Left ventricle myocardium inferior (tissue), 1 donor: ENCODE results near the gene MTCL1. TPM values are rescaled to one million over a fixed set of nuclear protein-coding genes. Genes with fewer than 3 reads are reported as not detected.

ENCODE experiments used
- DNase-seq: peaks from one replicate; pipeline ENCODE4 v3.0.0-alpha.2; 2020
- H3K27ac ChIP-seq: fragments of 200-600 bp; replicated peaks from 2 replicates; pipeline ENCODE4 v1.8.0; 2021
- H3K27me3 ChIP-seq: fragments of 200-600 bp; 2 replicates; pipeline ENCODE4 v1.8.0; 2021; ENCODE audit warnings: low read depth
- H3K36me3 ChIP-seq: fragments of 200-600 bp; 2 replicates; pipeline ENCODE4 v1.8.0; 2021
- H3K4me1 ChIP-seq: fragments of 200-600 bp; 2 replicates; pipeline ENCODE4 v1.8.0; 2021
- H3K4me3 ChIP-seq: fragments of 200-600 bp; 2 replicates; pipeline ENCODE4 v1.8.0; 2021; ENCODE audit warnings: mild to moderate bottlenecking, moderate library complexity
- H3K9me3 ChIP-seq: fragments of 200-600 bp; replicated peaks from 2 replicates; pipeline ENCODE4 v1.8.0; 2021
- intact Hi-C: fragments of 100-400 bp; cut with micrococcal nuclease; formaldehyde crosslinking; loops from one replicate; pipeline ENCODE4 v1.11.0; 2022
- total RNA-seq: library from RNA; stranded (reverse); fragmentation: NEBNext Ultra II Directional; extraction: Animal tissue kit (Norgen Biotek cat#: 25700); gene quantifications from one replicate; pipeline ENCODE4 v1.2.1, GENCODE V29; 2021
- TF ChIP-seq, protein P1 (sequence below): fragments of 200-600 bp; IDR thresholded peaks from 2 replicates; pipeline ENCODE4 v1.8.0; 2021; ENCODE audit warnings: antibody characterized with exemption, mild to moderate bottlenecking, borderline replicate concordance
- donor health status: DM: no; HTN: yes; CAD: no; lungs with severe emphysema.

MTCL1 gene
- total RNA-seq, 1 donor from 2014 or later, result 9.1 TPM

DNA sequence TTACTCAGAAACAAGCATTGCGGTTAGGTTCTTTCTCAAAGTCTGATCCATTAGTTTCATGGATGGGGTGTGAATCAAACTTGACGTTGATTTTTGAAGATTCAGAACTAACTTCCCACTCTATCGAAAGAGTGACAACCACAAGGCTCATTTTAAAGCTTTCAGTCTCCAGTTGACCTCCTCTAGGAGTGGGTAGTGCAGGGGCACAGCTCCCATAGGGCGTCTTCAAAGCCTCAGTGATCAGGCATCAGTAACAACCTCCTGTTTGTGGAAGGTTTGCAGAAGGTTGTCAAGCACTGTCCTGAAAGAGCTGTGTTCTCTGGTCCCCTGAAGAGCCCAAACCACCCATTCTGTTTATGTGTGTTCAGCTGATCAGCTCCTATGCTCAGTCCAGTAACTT lies 10.2 kb downstream of the MTCL1 start:
- Histone ChIP-seq H3K4me3 (no peak overlapping the region), H3K9me3 (no peaks in the 10 kb centered on the region), H3K36me3 (no peaks in the 10 kb centered on the region), H3K27me3 (no peaks in the 10 kb centered on the region), H3K27ac (no peak overlapping the region), H3K4me1 (no peaks in the 10 kb centered on the region)
- TF ChIP-seq, protein P1, sequence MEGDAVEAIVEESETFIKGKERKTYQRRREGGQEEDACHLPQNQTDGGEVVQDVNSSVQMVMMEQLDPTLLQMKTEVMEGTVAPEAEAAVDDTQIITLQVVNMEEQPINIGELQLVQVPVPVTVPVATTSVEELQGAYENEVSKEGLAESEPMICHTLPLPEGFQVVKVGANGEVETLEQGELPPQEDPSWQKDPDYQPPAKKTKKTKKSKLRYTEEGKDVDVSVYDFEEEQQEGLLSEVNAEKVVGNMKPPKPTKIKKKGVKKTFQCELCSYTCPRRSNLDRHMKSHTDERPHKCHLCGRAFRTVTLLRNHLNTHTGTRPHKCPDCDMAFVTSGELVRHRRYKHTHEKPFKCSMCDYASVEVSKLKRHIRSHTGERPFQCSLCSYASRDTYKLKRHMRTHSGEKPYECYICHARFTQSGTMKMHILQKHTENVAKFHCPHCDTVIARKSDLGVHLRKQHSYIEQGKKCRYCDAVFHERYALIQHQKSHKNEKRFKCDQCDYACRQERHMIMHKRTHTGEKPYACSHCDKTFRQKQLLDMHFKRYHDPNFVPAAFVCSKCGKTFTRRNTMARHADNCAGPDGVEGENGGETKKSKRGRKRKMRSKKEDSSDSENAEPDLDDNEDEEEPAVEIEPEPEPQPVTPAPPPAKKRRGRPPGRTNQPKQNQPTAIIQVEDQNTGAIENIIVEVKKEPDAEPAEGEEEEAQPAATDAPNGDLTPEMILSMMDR, result no peak
- intact Hi-C loops, result no loop called here
- no peak for DNase-seq

GRCh38 chr18:8717011-8717770 lies 11.8 kb downstream of the MTCL1 start:
- no peaks in the 10 kb centered on the region for H3K27me3 ChIP-seq
- TF ChIP-seq, protein P1, result no peak
- no peak for DNase-seq
- H3K4me1 ChIP-seq, result no peaks in the 10 kb centered on the region
- no peaks in the 10 kb centered on the region for H3K9me3 ChIP-seq
- no peak overlapping the region for H3K27ac ChIP-seq
- intact Hi-C loops, result no loop called here
- no peak overlapping the region for H3K4me3 ChIP-seq
- H3K36me3 ChIP-seq, result no peaks in the 10 kb centered on the region

GRCh38 chr18:8718401-8718913 lies 13.1 kb downstream of the MTCL1 start:
- Histone ChIP-seq H3K4me1 (no peaks in the 10 kb centered on the region), H3K9me3 (no peaks in the 10 kb centered on the region), H3K36me3 (no peaks in the 10 kb centered on the region), H3K27me3 (no peaks in the 10 kb centered on the region), H3K27ac (no peak overlapping the region), H3K4me3 (no peak overlapping the region)
- intact Hi-C loops, result no loop called here
- TF ChIP-seq, protein P1, result no peak
- DNase-seq, result no peak

DNA sequence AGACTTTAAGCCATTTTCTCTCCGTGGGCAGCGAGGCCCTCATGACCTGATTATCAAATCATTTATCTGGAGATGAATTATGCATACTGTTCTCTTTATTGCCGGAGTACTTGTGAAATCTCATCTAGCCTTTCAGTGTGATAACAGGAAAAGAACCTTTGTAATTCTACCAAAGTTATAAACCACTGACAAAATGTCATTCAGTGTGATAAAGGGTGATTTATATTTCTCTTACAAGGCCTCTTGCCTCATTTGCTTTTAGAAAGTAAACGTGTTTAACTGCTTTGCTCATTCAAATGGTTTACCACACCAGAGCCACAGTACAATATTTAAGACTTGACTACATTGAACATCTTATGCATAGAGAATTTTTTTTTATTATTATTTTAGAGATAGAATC lies 13.8 kb downstream of the MTCL1 start:
- Histone ChIP-seq H3K4me1 (no peaks in the 10 kb centered on the region), H3K9me3 (no peaks in the 10 kb centered on the region), H3K36me3 (no peaks in the 10 kb centered on the region), H3K4me3 (no peak overlapping the region), H3K27ac (no peak overlapping the region), H3K27me3 (no peaks in the 10 kb centered on the region)
- TF ChIP-seq, protein P1, result no peak
- intact Hi-C loops, result no loop called here
- DNase-seq, result no peak

- intact Hi-C loops, result no loop called here
- H3K36me3 ChIP-seq, result no peaks in the 10 kb centered on the region
- TF ChIP-seq, protein P1, result no peak
- no peaks in the 10 kb centered on the region for H3K9me3 ChIP-seq
- no peak overlapping the region for H3K27ac ChIP-seq
- no peak overlapping the region for H3K4me3 ChIP-seq
- no peaks in the 10 kb centered on the region for H3K27me3 ChIP-seq
- no peaks in the 10 kb centered on the region for H3K4me1 ChIP-seq
- no peak for DNase-seq
Observed at GRCh38 chr18:8720141-8720540, 14.8 kb downstream of the MTCL1 start.
